ENCODE results near the gene TIMP2.

Gene TIMP2

DNA sequence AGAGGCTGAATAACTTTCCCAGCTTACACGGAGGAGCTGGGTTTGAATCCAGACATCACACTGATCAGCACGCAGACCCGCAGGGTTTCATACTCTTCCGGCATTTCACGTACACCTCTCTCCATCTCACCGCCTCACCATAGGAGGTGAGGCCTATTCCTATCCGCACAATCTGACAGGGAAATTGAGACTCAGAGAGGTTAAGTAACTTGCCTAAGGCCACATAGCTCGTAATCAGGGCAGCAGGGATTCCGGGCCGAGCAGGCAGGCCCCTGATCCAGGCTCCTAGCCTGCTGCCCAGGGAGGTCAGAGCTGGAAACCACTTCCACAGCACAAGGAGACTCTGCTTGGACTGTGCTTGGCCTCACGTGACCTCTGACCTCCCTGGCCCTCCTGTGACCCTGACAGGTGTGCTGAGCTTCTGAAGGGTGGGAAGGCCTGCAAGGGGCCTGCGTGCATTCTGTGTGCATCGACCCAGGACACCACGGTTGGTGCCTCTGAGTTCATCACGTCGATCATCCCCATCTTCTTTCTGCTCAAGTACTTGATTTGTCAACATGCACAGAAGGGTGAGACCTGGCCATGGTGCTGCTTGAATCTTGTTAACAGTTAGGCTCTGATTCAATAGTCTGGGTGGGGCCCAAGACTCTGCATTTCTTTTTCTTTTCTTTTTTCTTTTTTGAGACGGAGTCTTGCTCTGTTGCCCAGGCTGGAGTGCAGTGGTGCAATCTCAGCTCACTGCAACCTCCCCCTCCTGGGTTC is 26.9 kb downstream of the TIMP2 start:
- DNase-seq (ENCODE audit: low spot score) (no peak), ATAC-seq (ENCODE audit: low read depth) (no peak)
- Histone ChIP-seq H3K27me3 (ENCODE audit: insufficient read depth, poor library complexity, severe bottlenecking) (no peaks in the 10 kb centered on the region), H3K4me1 (ENCODE audit: insufficient read depth, poor library complexity, severe bottlenecking) (peaks cover 7% of the 10 kb centered on the region), H3K27ac (ENCODE audit: poor library complexity, severe bottlenecking) (no peak overlapping the region), H3K4me3 (ENCODE audit: severe bottlenecking) (no peak overlapping the region), H3K9me3 (ENCODE audit: severe bottlenecking) (no peaks in the 10 kb centered on the region), H3K36me3 (ENCODE audit: low read depth) (peaks cover 7% of the 10 kb centered on the region; the same call in 1 of the 2 replicates)
- TF ChIP-seq, protein P1, sequence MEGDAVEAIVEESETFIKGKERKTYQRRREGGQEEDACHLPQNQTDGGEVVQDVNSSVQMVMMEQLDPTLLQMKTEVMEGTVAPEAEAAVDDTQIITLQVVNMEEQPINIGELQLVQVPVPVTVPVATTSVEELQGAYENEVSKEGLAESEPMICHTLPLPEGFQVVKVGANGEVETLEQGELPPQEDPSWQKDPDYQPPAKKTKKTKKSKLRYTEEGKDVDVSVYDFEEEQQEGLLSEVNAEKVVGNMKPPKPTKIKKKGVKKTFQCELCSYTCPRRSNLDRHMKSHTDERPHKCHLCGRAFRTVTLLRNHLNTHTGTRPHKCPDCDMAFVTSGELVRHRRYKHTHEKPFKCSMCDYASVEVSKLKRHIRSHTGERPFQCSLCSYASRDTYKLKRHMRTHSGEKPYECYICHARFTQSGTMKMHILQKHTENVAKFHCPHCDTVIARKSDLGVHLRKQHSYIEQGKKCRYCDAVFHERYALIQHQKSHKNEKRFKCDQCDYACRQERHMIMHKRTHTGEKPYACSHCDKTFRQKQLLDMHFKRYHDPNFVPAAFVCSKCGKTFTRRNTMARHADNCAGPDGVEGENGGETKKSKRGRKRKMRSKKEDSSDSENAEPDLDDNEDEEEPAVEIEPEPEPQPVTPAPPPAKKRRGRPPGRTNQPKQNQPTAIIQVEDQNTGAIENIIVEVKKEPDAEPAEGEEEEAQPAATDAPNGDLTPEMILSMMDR (IDR thresholded peaks at IDR 0.05; ENCODE audit: poor library complexity, severe bottlenecking) = no peak

GRCh38 chr17:78897664-78898047 is 27.5 kb downstream of the TIMP2 start:
- DNase-seq (ENCODE audit: low spot score) = no peak
- peaks cover 7% of the 10 kb centered on the region for H3K4me1 ChIP-seq (ENCODE audit: insufficient read depth, poor library complexity, severe bottlenecking)
- TF ChIP-seq, protein P1 (IDR thresholded peaks at IDR 0.05; ENCODE audit: poor library complexity, severe bottlenecking) = no peak
- H3K4me3 ChIP-seq (ENCODE audit: severe bottlenecking) = no peak overlapping the region
- no peak overlapping the region for H3K27ac ChIP-seq (ENCODE audit: poor library complexity, severe bottlenecking)
- H3K36me3 ChIP-seq (ENCODE audit: low read depth) = peaks cover 7% of the 10 kb centered on the region; the same call in 1 of the 2 replicates
- no peaks in the 10 kb centered on the region for H3K9me3 ChIP-seq (ENCODE audit: severe bottlenecking)
- H3K27me3 ChIP-seq (ENCODE audit: insufficient read depth, poor library complexity, severe bottlenecking) = no peaks in the 10 kb centered on the region
- no peak for ATAC-seq (ENCODE audit: low read depth)

GRCh38 chr17:78896834-78897663 is 28.1 kb downstream of the TIMP2 start:
- no peaks in the 10 kb centered on the region for H3K27me3 ChIP-seq (ENCODE audit: insufficient read depth, poor library complexity, severe bottlenecking)
- TF ChIP-seq, protein P1 (IDR thresholded peaks at IDR 0.05; ENCODE audit: poor library complexity, severe bottlenecking) = no peak
- no peak overlapping the region for H3K27ac ChIP-seq (ENCODE audit: poor library complexity, severe bottlenecking)

DNA sequence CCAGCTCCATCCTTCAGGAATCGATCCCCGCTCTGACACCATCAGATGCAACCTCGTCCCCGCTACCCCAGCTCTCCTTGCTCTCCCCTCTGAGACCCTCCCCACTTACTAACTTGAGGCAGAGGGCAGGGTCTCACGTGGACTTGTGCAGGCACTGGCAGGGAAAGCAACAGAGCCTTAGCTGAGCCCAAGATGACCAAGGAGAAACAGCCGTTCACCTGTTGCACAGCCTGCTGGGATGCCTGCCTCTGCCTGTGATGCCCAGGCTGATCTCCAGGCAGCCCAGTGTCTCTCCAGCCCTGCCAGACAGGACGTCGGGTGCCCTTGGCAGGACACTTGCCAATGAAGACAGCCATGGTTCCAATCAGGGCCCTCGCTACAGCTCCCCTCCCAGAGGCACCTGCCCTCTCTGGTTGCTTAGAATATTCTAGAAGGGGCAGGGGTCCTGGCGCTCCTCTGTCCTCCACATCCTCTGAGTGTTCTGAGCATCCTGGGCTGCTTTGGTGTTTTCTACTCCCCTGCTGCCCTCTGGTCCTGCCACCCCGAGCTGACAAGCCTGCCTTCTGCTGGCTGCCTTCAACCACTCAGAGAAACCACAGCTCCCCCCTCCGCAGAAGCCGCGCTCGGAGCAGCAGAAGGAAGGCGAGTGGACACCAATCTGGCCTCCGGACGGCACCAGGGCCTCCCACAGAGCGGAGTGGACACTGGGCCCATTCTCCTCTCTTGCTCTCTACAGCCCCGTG is 28.9 kb downstream of the TIMP2 start:
- no peak for DNase-seq (ENCODE audit: low spot score)
- no peak for ATAC-seq (ENCODE audit: low read depth)
- Histone ChIP-seq H3K36me3 (ENCODE audit: low read depth) (peaks cover 7% of the 10 kb centered on the region; the same call in 1 of the 2 replicates), H3K4me1 (ENCODE audit: insufficient read depth, poor library complexity, severe bottlenecking) (peaks cover 7% of the 10 kb centered on the region), H3K4me3 (ENCODE audit: severe bottlenecking) (no peak overlapping the region), H3K27me3 (ENCODE audit: insufficient read depth, poor library complexity, severe bottlenecking) (no peaks in the 10 kb centered on the region), H3K9me3 (ENCODE audit: severe bottlenecking) (no peaks in the 10 kb centered on the region), H3K27ac (ENCODE audit: poor library complexity, severe bottlenecking) (no peak overlapping the region)
- TF ChIP-seq, protein P1 (IDR thresholded peaks at IDR 0.05; ENCODE audit: poor library complexity, severe bottlenecking) = no peak

More at GRCh38 chr17:78896834-78897663, 28.1 kb downstream of the TIMP2 start:
- Histone ChIP-seq H3K4me1 (ENCODE audit: insufficient read depth, poor library complexity, severe bottlenecking) (peaks cover 7% of the 10 kb centered on the region), H3K9me3 (ENCODE audit: severe bottlenecking) (no peaks in the 10 kb centered on the region), H3K4me3 (ENCODE audit: severe bottlenecking) (no peak overlapping the region), H3K36me3 (ENCODE audit: low read depth) (peaks cover 7% of the 10 kb centered on the region; the same call in 1 of the 2 replicates)
- DNase-seq (ENCODE audit: low spot score) (no peak), ATAC-seq (ENCODE audit: low read depth) (no peak)

Data from RWPE2 (cell line).